ENCODE measurements around the gene ZNF687.

Gene ZNF687

GRCh38 chr1:151282883-151283725 lies 1.0 kb downstream of the ZNF687 start:
- peak; percentile 61 for DNase-seq (ENCODE audit: low read depth)

DNA sequence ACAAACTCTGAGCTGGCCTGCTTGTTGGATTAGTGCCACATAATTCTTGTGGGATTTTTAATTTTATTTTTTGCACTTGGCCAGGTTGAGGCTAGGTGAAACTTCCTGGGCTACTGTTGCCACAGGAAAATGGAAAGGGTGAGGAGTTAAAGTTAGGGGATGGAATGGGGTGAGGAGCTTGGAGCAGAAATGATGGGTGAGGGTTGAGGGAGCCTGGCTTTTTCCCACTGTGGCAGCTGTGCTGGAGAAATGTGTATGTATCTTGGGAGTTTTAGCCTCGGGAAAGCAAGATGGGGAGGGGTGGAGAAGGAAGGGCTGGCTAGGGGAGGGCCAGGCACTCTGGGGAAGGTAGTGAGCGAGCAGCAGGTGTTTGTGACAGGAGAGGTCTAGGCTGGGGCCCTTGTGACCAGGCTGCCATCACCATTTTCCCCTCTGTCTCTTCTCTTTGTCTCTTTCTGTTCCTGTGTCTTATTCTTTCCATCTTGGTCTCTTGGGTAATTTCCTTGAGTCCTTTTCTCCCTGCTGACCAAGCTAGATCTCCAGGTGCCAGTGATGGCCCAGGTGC lies 2.0 kb downstream of the ZNF687 start:
- DNase-seq (ENCODE audit: low read depth), result no peak

- no peak for DNase-seq (ENCODE audit: low read depth)
These were observed 4.7 kb downstream of the ZNF687 start for GRCh38 chr1:151286619-151287340.

- DNase-seq (ENCODE audit: low read depth), result no peak
These were observed 5.2 kb downstream of the ZNF687 start for GRCh38 chr1:151287341-151287699.

GRCh38 chr1:151287767-151288500 lies 5.8 kb downstream of the ZNF687 start:
- no peak for DNase-seq (ENCODE audit: low read depth)

GRCh38 chr1:151288502-151288901 lies 6.4 kb downstream of the ZNF687 start:
- DNase-seq (ENCODE audit: low read depth), result no peak

- no peak for DNase-seq (ENCODE audit: low read depth)
These were observed 7.2 kb downstream of the ZNF687 start for GRCh38 chr1:151289080-151289935.

DNA sequence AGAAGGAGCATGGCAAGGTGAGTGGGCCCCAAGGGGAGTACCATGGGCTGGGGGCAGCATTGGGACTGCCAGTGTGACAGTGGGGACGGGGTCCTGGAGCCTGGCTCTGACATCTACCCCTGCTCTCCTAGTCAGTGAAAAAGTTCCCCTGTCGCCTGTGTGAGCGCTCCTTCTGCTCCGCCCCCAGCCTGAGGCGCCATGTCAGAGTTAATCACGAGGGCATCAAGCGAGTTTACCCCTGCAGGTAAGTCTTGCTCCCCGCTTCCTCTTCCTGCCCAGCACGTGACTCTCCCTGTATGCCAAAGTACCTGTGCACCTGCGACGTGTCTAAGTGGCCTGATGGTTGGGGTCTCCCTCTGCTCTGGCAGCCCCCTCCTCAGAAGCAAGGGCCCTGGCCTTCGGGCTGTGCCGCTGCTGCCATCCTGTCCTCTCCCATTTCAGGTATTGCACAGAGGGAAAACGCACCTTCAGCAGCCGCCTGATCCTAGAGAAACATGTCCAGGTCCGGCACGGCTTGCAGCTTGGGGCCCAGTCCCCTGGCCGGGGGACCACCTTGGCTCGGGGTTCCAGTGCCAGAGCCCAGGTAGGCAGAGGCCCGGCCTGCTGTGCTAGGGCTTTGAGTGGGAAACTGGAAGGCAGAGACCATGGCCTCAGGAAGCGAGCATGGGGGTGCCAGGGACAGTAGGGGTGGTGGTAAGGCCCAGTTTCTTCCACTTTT lies 8.1 kb downstream of the ZNF687 start:
- DNase-seq (ENCODE audit: low read depth), result no peak

DNA sequence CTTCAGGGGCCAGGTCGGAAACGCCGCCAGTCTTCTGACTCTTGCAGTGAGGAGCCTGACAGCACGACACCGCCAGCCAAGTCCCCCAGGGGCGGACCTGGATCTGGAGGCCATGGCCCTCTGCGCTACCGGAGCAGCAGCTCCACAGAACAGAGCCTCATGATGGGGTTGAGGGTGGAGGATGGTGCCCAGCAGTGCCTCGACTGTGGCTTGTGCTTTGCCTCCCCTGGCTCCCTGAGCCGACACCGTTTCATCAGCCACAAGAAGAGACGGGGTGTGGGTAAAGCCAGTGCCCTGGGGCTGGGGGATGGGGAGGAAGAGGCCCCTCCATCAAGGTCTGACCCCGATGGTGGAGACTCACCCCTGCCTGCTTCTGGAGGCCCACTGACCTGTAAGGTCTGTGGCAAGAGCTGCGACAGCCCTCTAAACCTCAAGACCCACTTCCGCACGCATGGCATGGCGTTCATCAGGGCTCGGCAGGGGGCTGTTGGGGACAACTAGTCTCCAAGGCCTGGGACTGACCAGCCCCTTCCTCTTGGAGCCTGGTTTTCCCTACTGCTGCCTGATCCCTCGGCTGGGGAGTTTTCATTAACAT lies 8.7 kb downstream of the ZNF687 start:
- DNase-seq (ENCODE audit: low read depth), result no peak

DNA sequence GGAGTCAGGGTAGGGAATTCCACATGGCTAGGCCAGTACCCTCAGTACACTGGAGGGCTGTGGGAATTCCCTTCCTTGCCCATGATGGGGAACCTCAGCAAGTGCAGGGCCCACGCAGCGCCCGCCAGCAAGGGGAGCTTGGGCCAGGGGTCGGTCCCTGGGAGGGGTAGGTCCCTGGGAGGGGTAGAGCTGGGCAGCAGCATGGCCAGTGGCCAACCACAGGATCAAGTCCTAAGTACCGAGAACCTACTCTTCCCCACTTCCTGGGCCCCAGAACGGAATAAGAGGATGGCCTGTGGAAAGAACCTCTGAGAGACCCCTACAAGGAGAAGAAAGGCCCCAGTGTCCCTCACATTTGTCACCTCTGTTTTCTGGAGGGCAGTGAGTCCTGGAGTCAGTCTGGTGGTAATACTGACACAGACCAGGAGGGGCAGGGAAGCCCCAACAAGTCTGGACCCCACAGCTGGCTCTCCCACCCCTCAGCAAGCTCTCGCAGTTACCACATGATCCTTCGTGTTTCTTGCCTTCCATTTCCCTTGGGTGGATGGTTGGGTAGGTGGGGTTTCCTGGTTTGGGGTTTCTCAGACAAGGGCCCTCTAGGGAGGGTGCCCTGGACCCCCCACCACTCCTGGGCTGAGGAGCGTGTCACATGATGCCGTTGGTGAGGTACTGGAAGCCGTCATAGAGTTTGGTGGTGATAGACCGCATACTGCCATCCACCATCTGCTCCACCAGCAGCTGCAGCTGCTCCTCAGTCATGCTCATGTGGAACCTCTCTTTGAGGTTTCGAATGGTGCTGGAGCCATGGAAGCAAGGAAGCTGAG lies 10.3 kb downstream of the ZNF687 start:
- DNase-seq (ENCODE audit: low read depth), result no peak

- no peak for DNase-seq (ENCODE audit: low read depth)
These were observed 11.0 kb downstream of the ZNF687 start for GRCh38 chr1:151293093-151293492.

DNA sequence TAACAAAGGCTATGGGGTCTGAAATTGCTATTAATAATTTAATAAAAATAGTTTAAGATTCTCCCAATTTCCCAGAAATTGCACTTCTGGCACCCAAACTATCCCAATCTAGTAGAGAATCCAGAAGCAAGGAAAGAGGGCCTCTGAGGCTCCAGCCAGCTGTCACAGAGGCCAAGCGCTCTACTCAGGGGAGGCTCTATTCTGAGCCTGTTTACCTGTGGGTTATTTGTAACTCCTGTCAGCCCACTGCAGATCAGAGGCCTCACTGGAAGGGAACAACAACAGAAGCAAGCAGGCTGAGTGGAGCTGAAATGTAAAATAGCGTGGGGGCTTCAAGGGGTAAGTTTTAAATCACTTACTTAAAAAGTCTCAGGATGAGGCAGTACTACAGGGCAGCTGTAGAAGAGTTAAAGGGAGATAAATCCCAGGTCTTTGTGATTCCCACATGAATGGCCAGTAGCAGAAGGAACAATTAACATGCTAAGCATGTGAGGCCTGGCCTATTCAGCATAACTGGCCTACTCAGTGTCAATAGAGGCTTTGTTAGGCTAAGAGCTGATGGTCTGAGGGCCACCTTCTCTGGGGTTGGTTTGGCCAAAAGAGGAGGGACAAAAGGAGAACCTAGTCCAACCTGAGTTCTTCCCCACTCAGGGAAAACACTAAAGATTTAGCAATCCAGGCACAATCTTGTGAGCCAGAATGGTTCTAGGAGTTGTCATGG lies 12.8 kb downstream of the ZNF687 start:
- no peak for DNase-seq (ENCODE audit: low read depth)

DNA sequence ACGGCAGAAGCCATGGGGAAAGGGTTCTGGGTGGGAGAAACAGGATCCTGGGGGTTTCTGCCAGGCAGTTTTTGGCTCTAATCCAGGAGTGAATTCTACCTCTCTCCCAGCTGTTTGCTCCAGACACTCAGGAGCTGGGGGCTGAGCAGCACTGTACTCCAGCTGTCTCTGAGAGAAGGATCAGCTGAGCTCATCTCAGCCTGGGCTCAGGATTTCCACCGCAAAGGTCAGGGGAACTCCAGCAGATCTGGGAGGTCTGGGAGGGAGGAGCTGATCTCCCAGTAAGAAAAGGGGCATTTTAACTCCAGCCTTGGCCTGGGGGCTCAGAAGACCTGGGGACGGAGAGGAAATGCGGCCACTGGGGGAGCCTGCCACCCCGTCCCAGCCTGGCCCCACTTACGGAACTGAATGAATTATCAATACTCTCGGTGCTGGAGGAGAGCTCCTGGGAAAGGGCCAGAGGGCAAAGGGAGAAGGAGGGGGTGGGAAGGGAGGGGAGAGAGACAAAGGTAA lies 27.8 kb downstream of the ZNF687 start:
- no peak for DNase-seq (ENCODE audit: low read depth)

GRCh38 chr1:151311011-151311410 lies 28.9 kb downstream of the ZNF687 start:
- no peak for DNase-seq (ENCODE audit: low read depth)

DNA sequence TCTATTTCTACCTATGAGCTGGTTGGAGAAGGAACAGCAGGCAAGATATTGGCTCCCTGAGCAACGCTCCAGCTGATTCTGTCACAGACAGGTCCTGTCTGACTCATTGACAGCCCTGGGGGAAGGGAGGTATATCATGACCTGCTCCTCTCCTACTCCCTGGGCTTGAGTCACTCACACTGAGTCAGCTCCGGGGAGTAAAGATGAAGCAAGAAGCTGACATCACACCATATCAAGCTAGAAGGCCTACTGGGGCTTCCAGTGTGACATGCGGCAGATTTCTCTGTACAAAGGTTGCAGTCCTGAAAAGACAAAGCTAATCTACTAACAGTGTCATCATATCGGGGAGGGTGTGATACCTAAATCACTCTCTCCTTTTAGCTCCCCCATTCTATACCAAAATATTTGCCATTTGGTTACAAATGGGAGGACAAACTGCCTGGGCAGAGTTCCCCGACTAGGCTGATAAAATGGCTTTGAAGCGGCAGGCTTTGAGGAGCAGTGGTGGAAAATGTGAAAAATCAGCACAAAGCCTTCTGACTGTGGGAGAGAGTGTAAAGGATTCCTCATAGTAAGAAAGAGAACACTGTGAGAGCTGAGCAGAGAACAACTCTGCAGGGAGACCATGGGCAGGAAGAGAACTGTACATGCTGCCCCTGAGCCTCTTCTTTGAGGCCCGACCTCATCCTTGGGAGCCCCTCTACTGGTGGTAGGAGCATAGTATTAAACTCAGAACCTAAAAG lies 29.7 kb downstream of the ZNF687 start:
- DNase-seq (ENCODE audit: low read depth), result no peak

DNA sequence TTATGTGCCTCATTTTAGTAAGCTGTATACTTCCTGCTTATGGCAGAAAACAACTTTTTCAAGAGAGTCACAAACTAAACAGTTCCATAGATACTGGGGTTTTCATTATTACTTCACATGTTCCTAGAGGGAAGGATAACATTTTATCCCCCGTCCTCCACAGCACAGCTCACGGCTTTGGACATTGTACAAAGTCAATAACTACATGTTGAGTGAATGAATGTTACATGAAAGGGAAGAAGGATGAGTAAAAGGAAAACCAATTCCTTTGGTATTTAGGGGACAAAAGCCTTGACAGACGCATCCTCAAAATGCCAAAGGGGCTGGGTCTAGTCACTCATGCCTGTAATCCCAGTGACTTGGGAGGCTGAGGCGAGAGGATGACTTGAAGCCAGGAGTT lies 30.3 kb downstream of the ZNF687 start:
- DNase-seq (ENCODE audit: low read depth), result no peak

DNA sequence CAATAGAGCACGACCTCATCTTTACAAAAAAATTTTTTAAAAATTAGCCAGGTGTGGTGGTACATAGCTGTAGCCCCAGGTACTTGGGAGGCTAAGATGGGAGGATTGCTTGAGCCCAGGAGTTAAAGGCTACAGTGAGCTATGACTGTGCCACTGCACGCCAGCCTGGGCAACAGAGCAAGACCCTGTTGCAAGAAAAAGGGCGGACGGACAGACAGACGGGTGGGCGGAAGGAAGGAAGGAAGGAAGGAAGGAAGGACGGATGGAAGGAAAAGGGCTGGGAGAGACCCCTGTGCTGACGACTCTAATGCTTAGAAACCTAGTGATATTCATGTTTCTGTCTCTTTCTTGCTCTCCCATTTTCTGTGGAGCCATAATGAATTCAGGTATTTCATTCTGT lies 30.7 kb downstream of the ZNF687 start:
- no peak for DNase-seq (ENCODE audit: low read depth)

DNA sequence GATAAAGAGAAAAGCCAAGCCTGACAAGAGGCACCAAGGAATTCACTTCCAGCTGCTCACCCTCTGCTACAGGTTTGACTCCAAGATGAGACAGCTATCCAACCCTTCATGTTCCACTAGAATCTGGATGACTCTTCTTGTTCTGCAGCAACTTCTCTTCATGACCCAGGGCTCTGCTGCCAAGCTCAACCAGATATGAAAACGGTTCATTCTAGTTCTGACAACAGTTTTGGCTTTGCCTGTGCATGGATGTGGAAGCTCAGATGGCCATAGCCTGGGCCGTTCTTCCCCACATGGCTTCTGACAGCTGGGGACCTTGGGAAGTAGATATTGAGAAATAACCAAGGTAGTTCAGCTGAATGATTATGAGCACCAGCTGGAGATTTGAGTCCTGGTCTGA lies 31.4 kb downstream of the ZNF687 start:
- no peak for DNase-seq (ENCODE audit: low read depth)

Measured in CMK (cell line).